Suppressor macrophage treated with lipopolysaccharide for 1 hour (primary cell): ENCODE measurements around the gene DPH6.
A peak's percentile ranks its signal among the peaks of the same experiment; 100 is the strongest.
"Not testable (repeated sequence)": the region's sequence is repeated elsewhere in the genome, so short reads cannot be mapped to it uniquely, and the experiment has no call there.

Source experiments
- DNase-seq, 3 donors: peaks; one replicate each; pipeline ENCODE4 v3.0.0-alpha.2; 2020 to 2022

DPH6 gene

DNA sequence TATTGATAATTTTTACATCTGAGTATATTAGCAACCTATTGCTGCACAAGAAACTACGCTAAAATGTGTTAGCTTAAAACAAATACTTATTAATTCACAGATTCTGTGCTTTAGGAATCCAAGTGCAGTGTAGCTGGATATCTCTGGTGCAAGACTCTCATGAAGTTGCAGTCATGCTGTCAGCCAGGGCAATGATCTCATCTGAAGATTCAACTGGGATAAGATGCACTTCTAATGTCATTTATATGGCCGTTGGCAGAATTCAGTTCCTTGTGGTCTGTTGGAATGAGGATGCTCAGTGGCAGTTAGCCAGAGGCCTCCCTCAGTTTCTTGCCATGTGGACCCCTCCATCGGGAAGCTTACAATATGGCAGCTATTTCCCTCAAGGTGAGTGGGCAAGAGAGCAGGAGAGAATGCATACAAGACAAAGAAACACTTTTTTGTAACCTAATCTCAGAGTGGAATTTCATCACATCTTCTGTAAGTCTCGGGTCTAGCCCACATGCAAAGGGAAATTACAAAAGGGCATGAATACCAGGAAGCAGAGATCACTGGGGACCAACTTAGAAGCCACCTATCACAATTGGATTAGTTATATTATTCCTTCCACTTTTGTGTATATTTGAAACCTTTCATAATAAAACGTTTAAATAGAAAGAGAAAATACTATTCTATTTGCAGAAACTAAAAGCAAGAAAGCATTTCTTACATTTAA is 61.6 kb downstream of the DPH6 start:
- DNase-seq, result no peak

DNA sequence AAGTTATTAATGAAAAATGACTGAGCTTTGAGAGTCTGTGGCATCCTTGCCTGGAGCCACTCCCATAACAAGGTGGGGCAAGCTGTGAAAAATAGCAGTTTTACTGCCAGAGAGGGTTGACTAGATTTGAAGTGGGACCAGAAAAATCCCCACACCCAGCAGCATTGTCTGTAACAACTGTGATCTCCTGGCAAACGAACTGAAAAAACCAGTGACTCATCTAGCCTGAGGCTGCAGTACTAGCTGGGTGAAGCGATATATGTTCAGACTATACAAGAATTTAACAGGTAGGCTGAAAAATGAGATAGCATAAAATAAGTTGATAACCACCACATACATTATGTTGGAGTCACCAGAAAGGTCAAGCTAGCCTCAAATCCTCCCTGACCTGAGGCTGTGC is 64.0 kb downstream of the DPH6 start:
- DNase-seq, result no peak

DNA sequence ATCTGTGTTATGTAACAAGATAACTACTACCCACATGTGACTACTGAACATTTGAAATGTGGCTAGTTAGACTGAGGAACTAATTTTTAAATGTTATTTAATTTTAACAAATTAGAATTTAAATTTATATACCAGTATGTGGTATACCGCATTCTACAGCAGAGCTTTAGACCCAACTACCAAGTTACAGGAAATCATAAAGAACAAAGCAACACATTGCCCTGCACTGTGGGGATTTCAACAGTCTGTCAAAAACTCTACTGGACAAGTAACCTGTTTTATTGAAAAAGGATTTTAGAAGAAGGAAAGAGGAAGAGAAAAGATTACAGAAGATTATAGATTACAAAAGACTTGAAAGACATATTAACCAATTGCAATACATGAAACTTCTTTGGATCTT is 64.9 kb downstream of the DPH6 start:
- no peak for DNase-seq

DNA sequence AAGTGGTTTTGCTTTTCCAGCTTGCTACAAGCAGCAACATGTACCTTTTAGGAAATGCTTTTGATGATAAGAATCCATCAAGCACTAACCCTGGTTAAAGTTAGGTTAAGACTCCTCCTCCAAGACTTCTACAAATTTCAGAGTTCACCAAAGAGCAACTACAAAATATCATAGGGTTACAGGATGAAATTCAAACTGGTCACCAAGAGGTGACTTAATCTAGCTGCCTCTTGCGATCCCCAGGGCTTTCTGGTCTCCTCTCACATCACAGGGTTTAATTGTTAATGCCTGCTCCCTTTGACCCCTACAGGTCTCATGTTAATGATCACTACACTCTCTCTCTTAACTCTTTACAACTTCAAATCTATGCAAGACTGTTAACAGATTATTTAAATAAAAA is 66.5 kb downstream of the DPH6 start:
- no peak for DNase-seq

DNA sequence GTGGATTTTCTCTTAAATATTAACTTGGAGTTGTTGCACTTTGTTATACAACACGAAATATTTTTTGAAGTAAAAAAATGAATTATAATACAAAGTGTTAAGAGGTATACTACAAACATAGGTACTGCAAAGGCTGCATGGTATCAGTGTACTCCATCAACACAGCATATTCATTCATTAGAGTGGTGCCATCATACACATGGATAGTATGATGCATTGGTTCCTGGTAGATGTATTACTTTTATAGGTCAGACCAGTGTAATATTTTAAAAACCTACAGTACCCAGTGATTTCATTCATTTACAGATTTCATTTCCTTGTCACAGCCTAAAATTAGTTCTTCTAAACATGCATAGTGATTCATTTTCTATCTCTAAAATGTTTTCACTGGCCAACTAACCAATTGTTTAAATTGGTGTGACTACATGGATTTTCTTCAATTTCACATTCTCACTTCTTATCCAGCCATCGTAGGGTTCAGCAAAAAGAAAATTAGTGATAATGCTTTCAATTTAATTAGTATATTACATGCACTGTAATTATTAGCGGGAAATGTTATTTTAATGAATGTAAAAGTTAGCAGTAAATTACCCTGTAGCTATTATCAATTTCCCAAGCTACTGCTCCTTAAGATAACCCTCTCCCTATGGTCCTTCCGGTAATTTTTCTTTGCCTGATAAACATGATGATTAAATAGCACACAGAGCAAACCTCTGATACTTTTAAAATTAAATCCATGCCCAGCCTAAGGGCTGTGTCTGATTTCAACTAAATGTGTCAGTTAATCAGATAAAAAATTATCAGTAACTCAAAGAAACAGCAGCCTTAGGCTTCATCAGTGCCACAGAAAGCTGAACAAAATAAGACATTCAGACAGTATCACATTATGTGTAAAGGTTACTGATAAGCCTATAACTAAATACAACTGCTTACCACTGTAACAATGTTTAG is 68.4 kb downstream of the DPH6 start:
- no peak for DNase-seq

DNA sequence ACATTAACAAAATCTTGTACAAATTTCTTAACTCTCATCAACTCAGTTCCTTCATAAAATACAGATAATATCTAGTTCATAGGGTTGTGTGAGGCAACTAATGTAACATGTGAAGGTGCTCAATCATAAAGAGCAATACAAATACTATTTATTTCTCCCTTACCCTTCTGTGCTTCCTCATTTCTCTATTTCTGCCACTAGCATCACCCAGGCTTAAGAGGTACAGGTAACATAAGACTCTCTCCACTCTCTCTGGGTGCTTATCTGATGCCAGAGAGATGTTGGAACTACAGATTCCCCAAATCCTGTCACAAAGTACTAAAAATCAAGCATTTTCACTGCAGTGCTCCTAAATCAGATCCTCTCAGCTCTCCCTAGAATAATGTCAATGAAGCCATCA is 74.9 kb downstream of the DPH6 start:
- no peak for DNase-seq

DNA sequence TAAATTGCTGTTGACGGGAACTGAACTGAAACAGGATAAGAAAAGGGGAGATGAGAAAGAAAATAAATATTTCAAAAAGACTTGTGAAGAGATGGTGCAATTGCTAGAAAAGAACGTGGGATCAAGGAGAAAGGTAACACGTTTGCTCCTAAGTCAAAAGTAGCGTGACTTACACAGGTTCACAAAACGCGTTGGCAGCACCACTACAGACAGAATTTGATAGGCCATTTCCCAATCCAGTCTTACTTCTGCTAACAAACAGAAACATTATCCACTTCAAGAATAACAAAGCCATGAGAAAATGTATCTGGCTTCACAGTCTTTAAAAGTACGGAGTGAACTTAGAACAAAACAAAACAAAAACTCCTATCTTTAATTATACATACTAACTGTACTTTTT is 75.5 kb downstream of the DPH6 start:
- DNase-seq, result no peak

DNA sequence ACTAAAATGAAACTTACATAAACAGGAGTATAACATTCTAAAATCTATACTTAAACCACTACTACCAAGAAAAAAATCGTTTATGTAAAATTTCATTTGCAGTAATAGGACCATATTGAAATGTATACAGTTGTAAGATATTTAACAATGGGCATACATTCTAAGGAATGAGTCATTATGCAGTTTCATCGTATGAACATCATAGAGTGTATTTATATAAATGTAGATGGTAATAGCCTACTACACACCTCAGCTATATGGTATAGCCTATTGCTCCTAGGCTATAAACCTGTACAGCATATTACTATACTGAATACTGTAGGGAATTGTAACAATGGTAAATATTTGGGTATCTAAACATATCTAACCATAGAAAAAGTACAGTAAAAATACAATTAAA is 79.5 kb downstream of the DPH6 start:
- no peak for DNase-seq

DNA sequence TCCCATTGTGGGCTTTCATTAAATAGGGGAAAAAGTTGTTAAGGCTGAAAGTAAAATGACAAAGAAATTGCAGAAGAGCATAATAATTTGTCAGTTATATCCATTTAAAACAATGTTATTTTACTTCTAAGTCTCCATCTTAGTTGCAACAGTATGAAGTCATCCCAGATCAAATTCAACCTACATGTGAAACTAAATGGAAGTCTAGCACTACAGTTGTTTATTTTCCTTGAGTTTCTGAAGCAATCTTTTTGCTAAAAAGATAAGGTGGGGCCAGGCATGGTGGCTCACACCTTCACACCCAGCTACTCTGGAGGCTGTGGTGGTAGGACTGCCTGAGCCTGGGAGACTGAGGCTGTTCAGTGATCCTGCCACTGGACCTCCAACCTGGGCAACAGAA is 80.2 kb downstream of the DPH6 start:
- no peak for DNase-seq

DNA sequence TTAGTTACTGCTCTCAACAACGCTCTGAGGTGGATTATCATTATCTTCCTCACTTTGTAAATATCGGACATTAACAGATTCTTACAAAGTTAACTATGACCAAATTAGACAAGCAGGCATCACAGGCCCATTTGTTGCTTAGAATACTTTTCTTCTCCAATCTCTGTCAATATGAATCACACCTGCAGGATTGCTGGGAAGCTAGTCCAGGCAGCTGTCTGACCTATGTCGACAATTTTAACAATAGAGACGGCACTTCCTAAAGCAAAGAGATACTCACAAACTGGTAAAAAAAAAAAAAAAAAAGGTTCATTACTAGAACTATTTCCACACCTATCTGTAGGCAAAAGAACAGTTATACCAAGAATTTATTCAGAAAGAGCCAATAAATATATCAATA is 85.3 kb downstream of the DPH6 start:
- no peak for DNase-seq

DNA sequence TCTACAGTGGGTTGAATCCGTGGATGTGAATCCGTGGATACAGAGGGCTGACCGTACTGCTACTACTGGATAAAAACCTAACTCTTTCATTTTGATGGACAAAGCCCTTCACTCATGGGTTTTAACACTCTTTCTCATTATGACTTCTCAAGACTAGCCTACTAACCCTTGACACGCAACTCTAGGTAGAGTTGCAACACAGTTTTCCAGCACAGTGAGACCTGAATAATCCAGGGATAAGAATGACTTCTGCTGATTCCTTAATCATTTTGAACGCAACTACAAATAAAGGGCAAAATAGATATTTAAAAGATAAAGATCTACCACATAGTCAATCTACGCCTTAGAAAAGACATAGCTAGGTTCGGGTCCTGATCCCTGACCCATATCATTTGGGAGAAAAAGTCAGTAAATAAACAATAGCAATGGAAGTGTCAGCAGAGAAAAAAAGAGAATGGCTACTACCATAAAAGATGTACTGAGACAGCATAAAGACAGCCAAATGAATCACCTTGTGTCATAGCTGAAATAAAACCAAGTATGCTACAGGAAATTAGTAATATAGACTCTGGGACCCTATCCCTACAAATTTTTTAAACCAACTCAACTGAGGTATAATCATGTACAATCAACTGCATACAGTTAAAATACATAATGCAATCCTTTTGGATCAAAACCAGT is 87.6 kb downstream of the DPH6 start:
- DNase-seq, result no peak

DNA sequence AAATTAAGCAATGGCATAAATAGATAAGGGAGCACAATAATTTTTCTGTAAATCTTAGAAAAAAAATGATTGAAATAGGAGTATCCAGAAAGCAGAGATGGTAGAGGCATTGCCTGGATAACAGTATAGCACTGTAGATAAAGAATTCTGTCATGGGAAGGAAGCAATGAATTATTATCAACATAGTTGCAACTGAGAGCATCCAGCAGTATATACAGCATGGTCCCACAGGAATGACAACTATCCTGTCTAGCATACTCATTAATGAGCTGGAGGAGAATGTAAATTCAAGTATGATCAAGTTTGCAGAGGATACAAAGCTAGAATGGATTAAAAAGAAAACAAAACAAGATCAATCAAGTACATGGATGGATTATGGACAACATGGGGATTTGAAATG is 90.8 kb downstream of the DPH6 start:
- DNase-seq, result no peak

DNA sequence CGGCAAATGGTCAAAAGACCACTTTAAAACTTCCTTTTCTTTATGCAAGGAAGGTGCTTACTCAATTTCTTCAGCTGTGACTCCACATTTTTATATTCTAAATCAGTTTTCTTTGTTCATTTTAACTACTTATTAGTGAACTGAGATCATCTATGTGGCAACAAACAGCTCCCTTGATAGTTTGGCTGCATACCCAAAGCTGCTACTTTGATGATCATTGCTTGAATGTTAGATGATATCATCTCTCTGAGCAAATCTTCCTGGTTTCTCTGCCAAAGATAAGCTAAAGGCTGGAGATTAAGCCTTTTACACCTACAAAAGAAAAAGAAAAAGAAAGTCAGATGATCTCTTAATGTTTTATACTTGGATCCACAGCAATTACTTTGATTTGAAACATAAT is 95.5 kb downstream of the DPH6 start:
- no peak for DNase-seq

DNA sequence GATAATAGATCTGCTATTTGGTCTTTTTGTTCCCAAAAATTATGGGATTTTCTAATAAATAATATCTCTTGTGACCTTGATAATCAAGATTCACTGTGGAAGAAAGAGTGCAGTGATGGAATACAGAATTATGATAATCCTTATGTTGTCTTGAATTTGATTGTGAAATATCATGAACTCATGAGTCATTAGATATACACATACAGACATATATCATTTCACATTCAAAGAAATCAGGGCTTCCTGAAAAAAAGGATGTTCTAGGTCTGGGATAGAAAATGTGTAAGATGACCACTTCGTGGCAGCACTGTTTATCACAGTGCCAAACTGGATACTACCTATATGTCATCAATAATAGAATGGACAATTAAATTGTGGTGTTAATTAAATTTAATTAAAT is 97.7 kb downstream of the DPH6 start:
- DNase-seq, result no peak

DNA sequence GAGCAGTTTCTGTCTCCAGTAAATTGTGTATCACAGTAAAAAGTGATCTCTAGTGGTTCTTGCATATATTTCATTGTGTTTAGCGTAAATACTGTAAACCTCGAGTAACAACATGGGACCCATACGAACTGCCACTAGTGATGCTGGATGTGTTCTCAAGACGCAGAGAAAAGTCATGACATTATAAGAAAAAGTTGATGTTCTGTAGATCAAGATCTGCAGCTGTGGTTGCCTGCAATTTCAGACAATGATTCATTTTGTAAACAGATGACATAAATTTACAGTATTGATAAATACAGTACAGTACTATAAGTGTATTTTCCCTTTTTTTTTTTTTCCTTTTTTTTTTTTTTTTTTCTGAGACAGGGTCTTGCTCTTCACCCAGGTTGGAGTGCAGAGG is 100.1 kb downstream of the DPH6 start:
- no peak for DNase-seq

DNA sequence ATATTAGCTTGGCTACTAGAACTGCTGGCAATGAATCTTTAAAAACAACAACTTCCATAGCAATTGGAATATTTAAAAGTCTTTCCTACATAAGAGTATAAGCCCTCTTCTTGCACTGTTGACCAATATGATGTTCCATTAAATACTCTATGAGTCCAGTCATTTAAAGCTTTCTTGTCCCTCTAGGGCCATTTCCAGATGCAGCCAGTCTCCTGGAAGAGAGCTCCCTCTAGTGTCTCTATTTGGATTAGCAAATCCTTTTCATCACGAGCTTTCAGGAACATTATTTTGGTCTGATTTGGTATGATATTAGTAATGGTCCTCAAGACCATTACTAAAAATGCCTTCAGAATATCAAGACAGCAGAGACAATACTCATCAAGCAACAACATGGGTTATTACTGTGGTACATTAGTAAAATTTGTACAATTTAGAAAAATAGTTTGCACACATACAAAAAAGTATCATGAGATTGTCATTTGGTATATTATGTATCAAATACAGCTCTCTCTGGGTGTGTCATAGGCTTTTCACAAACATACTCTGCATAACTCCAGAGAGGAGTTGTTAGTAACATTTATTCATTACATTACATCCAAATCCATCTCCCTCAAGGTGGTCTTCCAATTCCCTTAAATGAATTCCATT is 101.3 kb downstream of the DPH6 start:
- DNase-seq, result peak; percentile 59 to 68 (median 61)

DNA sequence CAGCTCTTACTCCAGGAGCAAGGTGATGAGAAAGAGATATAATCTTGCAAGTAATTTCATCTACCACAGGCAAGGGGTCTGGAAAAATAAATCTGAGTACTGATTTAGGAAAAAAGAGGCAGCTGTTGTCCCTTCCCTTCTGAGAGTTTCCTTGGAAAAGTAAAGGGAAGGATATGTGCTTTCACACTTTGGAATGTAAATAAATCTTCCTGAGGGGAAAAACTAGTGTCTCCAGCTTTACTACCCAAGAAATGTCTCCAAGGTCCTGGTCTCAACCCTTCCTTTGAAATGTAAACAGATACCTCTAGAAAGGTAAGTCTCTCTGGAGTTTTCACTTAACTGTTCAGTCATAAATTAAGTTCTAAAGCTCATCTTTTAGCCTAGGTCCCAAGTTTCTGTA is 102.6 kb downstream of the DPH6 start:
- DNase-seq, result no peak

DNA sequence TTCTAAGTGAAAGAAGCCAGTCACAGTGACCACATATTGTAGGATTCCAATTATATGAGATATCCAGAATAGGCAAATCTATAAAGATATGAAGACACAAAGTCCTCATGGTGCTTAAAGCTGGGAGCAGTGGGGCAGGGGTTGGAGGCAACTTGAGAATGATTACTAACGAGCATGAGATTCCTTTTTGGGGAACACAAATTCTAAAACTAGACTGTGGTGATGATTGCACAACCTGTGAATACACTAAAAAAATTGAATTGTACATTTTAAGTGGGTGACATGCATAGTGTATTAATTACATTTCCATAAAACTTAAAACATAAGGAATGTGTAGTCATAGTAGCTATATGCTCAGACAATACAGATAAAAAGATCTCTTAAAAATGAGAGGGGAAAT is 103.2 kb downstream of the DPH6 start:
- peak; percentile 38 to 60 (median 48) for DNase-seq

DNA sequence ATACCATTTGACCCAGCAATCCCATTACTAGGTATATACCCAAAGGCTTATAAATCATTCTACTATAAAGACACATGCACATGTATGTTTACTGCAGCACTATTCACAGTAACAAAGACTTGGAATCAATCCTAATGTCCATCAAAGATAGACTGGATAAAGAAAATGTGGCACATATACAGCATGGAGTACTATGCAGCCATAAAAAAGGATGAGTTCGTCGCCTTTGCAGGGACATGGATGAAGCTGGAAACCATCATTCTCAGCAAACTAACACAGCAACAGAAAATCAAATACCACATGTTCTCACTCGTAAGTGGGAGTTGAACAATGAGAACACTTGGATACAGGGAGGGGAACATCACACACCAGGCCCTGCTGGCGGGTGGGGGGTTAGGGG is 104.7 kb downstream of the DPH6 start:
- not testable (repeated sequence) for DNase-seq

DNA sequence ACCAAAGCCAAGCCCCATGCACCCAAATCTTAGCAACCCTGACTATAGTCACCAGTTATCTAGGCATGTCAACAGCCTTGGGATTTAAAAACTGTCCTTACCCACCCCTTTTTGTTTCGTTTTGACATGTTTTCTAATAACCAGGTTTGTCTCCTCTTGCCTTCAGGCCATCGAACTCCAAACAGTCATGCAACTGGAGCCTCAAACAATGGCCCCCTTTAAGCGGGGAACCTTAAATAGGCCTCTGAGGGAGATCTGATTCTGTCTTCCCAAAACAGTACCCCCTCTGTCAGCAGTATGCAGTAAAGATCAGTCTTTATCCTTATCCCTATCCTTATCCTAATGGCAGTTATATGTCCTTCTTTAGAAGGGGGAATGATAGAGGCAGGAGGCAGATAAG is 105.7 kb downstream of the DPH6 start:
- DNase-seq, result no peak

DNA sequence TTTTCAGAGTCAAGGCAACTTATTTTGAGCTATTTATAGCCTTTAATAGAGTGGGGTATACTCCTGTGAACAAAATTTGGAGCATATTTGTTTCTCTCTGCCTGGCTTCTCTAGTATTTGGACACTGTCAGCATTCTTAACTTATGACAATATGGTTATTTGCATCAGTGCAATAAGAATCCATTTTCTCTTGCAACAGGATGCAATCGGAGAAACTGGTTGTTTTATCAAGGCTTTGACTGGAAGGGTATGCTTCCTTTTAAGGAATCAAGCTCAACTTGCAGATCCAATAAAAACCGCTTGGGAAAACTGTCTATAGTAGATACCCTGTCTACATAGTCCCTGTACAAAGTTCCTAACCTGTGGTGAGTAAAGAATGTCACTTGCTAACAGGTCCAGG is 106.7 kb downstream of the DPH6 start:
- DNase-seq, result no peak

DNA sequence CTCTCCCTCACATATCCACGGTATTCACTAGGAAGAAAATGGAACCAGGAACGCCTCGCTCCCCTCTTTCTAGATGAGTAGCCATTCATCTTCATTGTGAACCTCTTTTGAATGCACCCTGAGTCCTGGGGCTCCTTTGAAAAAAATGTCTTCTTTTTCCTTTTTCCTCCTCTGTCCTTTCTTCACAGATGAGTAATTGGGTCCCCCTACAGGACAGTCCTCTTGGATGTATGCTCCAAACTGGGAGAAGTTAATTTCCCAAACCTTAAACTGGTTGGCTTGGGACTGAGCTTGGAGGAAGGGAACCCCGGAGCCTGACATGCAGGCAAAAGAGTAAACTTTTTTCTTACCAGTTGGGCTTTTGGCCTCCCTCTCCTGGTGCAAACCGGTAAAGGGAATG is 108.8 kb downstream of the DPH6 start:
- no peak for DNase-seq

DNA sequence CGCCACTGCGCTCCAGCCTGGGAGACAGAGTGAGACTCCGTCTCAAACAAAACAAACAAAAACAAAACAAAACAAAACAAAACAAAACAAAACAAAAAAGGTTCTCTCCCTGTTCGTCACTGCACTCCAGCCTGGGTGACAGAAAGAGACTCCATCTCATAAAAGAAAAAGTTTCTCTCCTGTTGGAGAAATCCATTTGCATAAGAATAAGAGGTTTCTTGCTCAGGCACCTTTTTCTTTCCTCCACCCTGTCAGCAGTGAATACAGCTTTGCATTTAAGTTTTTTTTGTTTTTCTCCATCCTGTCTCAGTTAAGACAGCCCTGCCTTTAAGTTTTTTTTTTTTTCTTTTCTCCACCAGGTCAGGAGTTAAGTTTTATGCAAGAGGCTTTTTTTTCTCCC is 109.5 kb downstream of the DPH6 start:
- no peak for DNase-seq
